Measurements from ENCODE around the gene TMEM234. TPM values are rescaled to one million over a fixed set of nuclear protein-coding genes. Genes with fewer than 3 reads are reported as not detected.

TMEM234 gene
- total and polyA plus RNA-seq, 2 of the 4 experiments (the other 2 are of a cell fraction): 10.8 to 22.7 TPM

- dilution Hi-C loops (cut with HindIII; ENCODE audit: low sequenced_read_pairs, unreplicated experiment) (no loop called here), in situ Hi-C loops (cut with MboI; ENCODE audit: low sequenced_read_pairs) (no loop called here), intact Hi-C loops (cut with micrococcal nuclease) (no loop called here)
- Histone ChIP-seq H3K56ac (ENCODE audit: extremely low read depth, insufficient read depth, low read length) (no peak overlapping the region), H2AFZ (replicated peaks; ENCODE audit: low read length, poor library complexity) (no peak overlapping the region), H2BK15ac (ENCODE audit: low read depth, low read length) (no peak overlapping the region), H2BK5ac (ENCODE audit: low read depth, low read length, poor library complexity, severe bottlenecking) (no peak overlapping the region), H2BK20ac (ENCODE audit: low read depth, low read length) (no peak overlapping the region), H3K9me3 (ENCODE audit: control insufficient read depth, insufficient read depth, low read length) (no peaks in the 10 kb centered on the region), H3K18ac (ENCODE audit: low read depth, low read length) (no peak overlapping the region), H3K79me1 (ENCODE audit: low read depth in 1 of 2, low read length in 2 of 2) (peaks cover 7 to 24% of the 10 kb centered on the region in 2 experiments), H3K4ac (ENCODE audit: low read depth, low read length) (no peak overlapping the region), H3K9me1 (ENCODE audit: insufficient read depth, low read length) (peaks cover 13% of the 10 kb centered on the region), H3K4me1 (ENCODE audit: control insufficient read depth, insufficient read depth, low read length) (no peaks in the 10 kb centered on the region; the same call in 1 of the 2 replicates), H3K27ac (ENCODE audit: insufficient read depth, low read length) (no peak overlapping the region), H2BK120ac (ENCODE audit: low read depth, low read length) (no peak overlapping the region), H2AK5ac (ENCODE audit: low read depth, low read length) (no peak overlapping the region), H4K20me1 (ENCODE audit: insufficient read depth, low read length) (no peaks in the 10 kb centered on the region; the same call in 1 of the 2 replicates), H3K14ac (replicated peaks; ENCODE audit: low read depth, low read length) (no peak overlapping the region; the same call in 1 of the 2 replicates), H3K23ac (ENCODE audit: low read depth, low read length) (no peak overlapping the region), H3K4me3 (ENCODE audit: insufficient read depth, low read depth, low read length) (no peak overlapping the region), H4K91ac (ENCODE audit: insufficient read depth, low read depth, low read length) (no peak overlapping the region), H3K27me3 (ENCODE audit: control insufficient read depth, insufficient read depth, low read length) (no peaks in the 10 kb centered on the region), H2AK9ac (replicated peaks; ENCODE audit: low read depth, low read length, poor library complexity) (no peak overlapping the region), H4K8ac (ENCODE audit: low read depth in 2 of 2, low read length in 2 of 2) (no peak overlapping the region), H3K4me2 (ENCODE audit: low read depth, low read length) (no peak overlapping the region), H3K9ac (ENCODE audit: low read depth, low read length) (no peak overlapping the region), H4K5ac (ENCODE audit: low read depth, low read length) (no peak overlapping the region), H3K36me3 (ENCODE audit: control insufficient read depth, insufficient read depth, low read length) (peaks cover 54% of the 10 kb centered on the region)
- no TSS peak for BruUV-seq (replicated peaks)
- TF ChIP-seq RFX5 (IDR thresholded peaks at IDR 0.05; ENCODE audit: low read depth, low read length): no peak
- DNase-seq (peak; percentile 35), ATAC-seq (ENCODE audit: low read depth) (peak; percentile 56)
- no CpG with 5 or more reads among the region's 1 CpG for WGBS, 2 experiments (ENCODE audit: extremely low coverage in 2 of 2, insufficient read length in 1 of 2)
- ChIA-PET POLR2A (ENCODE audit: unreplicated experiment) (no interaction called here), CTCF (no interaction called here)
These were observed 49.4 kb downstream of the TMEM234 start for GRCh38 chr1:32172621-32173245.
